Prostate gland (tissue), 2 donors: ENCODE results near the gene ARSI. TPM values are rescaled to one million over a fixed set of nuclear protein-coding genes. Genes with fewer than 3 reads are reported as not detected.

Experiments
- DNase-seq: peaks from one replicate; pipeline ENCODE4 v3.0.0-alpha.2; 2019; ENCODE audit warnings: low spot score
- H3K27ac ChIP-seq, 2 donors: fragments of 200-600 bp; sonication (generic); 2 replicates each; pipeline ENCODE4 v1.5.1; 2017 to 2019
- H3K27me3 ChIP-seq: fragments of 200-600 bp; sonication (generic); replicated peaks from 2 replicates; pipeline ENCODE4 v1.5.1; 2019; ENCODE audit not compliant: insufficient read depth
- H3K36me3 ChIP-seq, 2 donors: fragments of 200-600 bp; sonication (generic); 1 replicate in 1 of 2; 2 replicates in 1 of 2; pipeline versions ENCODE4 v1.5.1 to v1.8.1; 2017 to 2019
- H3K4me1 ChIP-seq: fragments of 200-600 bp; sonication (generic); replicated peaks from 2 replicates; pipeline ENCODE4 v1.5.1; 2019
- H3K4me3 ChIP-seq, 2 donors: fragments of 200-600 bp; sonication (generic); 2 replicates each; pipeline ENCODE4 v1.5.1; 2017 to 2019
- H3K9me3 ChIP-seq: fragments of 200-600 bp; sonication (generic); 2 replicates; pipeline ENCODE4 v1.5.1; 2017
- CTCF ChIP-seq, 4 experiments: fragments of 200-600 bp in 2 of 4; fragments of 450-650 bp in 2 of 4; sonication (generic) in 2 of 4; IDR thresholded peaks; 1 replicate in 3 of 4; 2 replicates in 1 of 4; pipeline ENCODE4 v1.5.1; 2016 to 2019; ENCODE audit warnings: antibody characterized with exemption in 4 of 4, mild to moderate bottlenecking in 2 of 4, moderate library complexity in 2 of 4
- POLR2A ChIP-seq: fragments of 450-650 bp; IDR thresholded peaks from one replicate; pipeline ENCODE4 v1.6.1; 2016; ENCODE audit warnings: antibody characterized with exemption, mild to moderate bottlenecking
- POLR2AphosphoS5 ChIP-seq: sonication (generic); formaldehyde crosslinking; IDR thresholded peaks from one replicate; pipeline ENCODE4 v1.6.1; 2017; ENCODE audit warnings: antibody characterized with exemption
- WGBS: methylation state at CpG from one replicate; pipeline ENCODE4 v1.1.5; 2018; 5-methylcytosine and 5-hydroxymethylcytosine counted together
- intact Hi-C: fragments of 100-400 bp; cut with DNase I; formaldehyde crosslinking; loops from one replicate; pipeline ENCODE4 v1.14.2; 2022
- total RNA-seq, 2 donors: library from RNA; depleted of rRNA; stranded (reverse); fragments of >200 nt; gene quantifications; one replicate each; pipeline ENCODE4 v1.1.0, GENCODE V29; 2016

ARSI gene
- total RNA-seq, 2 donors from 2014 or later = 1.5 to 1.6 TPM

- Histone ChIP-seq H3K4me3 (no peak overlapping the region), H3K36me3 (no peaks in the 10 kb centered on the region), H3K27me3 (no peaks in the 10 kb centered on the region), H3K9me3 (no peaks in the 10 kb centered on the region), H3K27ac (no peak overlapping the region), H3K4me1 (peaks cover 6% of the 10 kb centered on the region)
- WGBS = 88% methylated on average over 4 of the region's 4 CpGs
- no peak for TF ChIP-seq POLR2A
- TF ChIP-seq POLR2AphosphoS5 = no peak
- TF ChIP-seq CTCF (IDR thresholded peaks at IDR 0.05) = no peak
- intact Hi-C loops = no loop called here
- DNase-seq = no peak
Observed at GRCh38 chr5:150306775-150307174, 4.1 kb upstream of the ARSI start.

- WGBS = 37% methylated on average over 1 of the region's 1 CpG
- TF ChIP-seq CTCF (IDR thresholded peaks at IDR 0.05) = no peak
- TF ChIP-seq POLR2A = no peak
- TF ChIP-seq POLR2AphosphoS5 = no peak
- no peaks in the 10 kb centered on the region for H3K36me3 ChIP-seq
- H3K9me3 ChIP-seq = no peaks in the 10 kb centered on the region
- DNase-seq = no peak
- no peaks in the 10 kb centered on the region for H3K27me3 ChIP-seq
- H3K4me1 ChIP-seq = peaks cover 6% of the 10 kb centered on the region
- H3K4me3 ChIP-seq = no peak overlapping the region
- H3K27ac ChIP-seq = no peak overlapping the region
- intact Hi-C loops = no loop called here
Observed at GRCh38 chr5:150305557-150305956, 2.9 kb upstream of the ARSI start.

GRCh38 chr5:150305095-150305494, 2.4 kb upstream of the ARSI start:
- no peaks in the 10 kb centered on the region for H3K9me3 ChIP-seq
- peaks cover 6% of the 10 kb centered on the region for H3K4me1 ChIP-seq
- intact Hi-C loops = no loop called here
- no peaks in the 10 kb centered on the region for H3K36me3 ChIP-seq
- H3K4me3 ChIP-seq = no peak overlapping the region
- 76% methylated on average over 2 of the region's 2 CpGs for WGBS
- no peak overlapping the region for H3K27ac ChIP-seq
- TF ChIP-seq CTCF (IDR thresholded peaks at IDR 0.05) (no peak), POLR2A (no peak), POLR2AphosphoS5 (no peak)
- H3K27me3 ChIP-seq = no peaks in the 10 kb centered on the region
- no peak for DNase-seq

GRCh38 chr5:150304481-150305081, 1.9 kb upstream of the ARSI start:
- no peak for DNase-seq
- Histone ChIP-seq H3K4me3 (no peak overlapping the region), H3K9me3 (no peaks in the 10 kb centered on the region), H3K4me1 (peaks cover 6% of the 10 kb centered on the region), H3K36me3 (no peaks in the 10 kb centered on the region), H3K27ac (no peak overlapping the region), H3K27me3 (no peaks in the 10 kb centered on the region)
- TF ChIP-seq POLR2A (no peak), POLR2AphosphoS5 (no peak), CTCF (IDR thresholded peaks at IDR 0.05) (no peak)
- intact Hi-C loops = loop anchor here (5.0 kb wide), 1 partner anchor 48 kb away; no protein-coding TSS in a partner anchor
- 73% methylated on average over 4 of the region's 4 CpGs for WGBS

GRCh38 chr5:150303660-150304386, 1.1 kb upstream of the ARSI start:
- WGBS = 30% methylated on average over 7 of the region's 7 CpGs
- Histone ChIP-seq H3K9me3 (no peaks in the 10 kb centered on the region), H3K27me3 (no peaks in the 10 kb centered on the region), H3K36me3 (no peaks in the 10 kb centered on the region), H3K4me3 (no peak overlapping the region), H3K4me1 (peaks cover 6% of the 10 kb centered on the region), H3K27ac (no peak overlapping the region)
- intact Hi-C loops = loop anchor here (5.0 kb wide), 1 partner anchor 48 kb away; no protein-coding TSS in a partner anchor
- no peak for DNase-seq
- no peak for TF ChIP-seq CTCF (IDR thresholded peaks at IDR 0.05)
- no peak for TF ChIP-seq POLR2AphosphoS5
- TF ChIP-seq POLR2A = no peak
